Measurements from ENCODE around the gene KCNK3.

DNA sequence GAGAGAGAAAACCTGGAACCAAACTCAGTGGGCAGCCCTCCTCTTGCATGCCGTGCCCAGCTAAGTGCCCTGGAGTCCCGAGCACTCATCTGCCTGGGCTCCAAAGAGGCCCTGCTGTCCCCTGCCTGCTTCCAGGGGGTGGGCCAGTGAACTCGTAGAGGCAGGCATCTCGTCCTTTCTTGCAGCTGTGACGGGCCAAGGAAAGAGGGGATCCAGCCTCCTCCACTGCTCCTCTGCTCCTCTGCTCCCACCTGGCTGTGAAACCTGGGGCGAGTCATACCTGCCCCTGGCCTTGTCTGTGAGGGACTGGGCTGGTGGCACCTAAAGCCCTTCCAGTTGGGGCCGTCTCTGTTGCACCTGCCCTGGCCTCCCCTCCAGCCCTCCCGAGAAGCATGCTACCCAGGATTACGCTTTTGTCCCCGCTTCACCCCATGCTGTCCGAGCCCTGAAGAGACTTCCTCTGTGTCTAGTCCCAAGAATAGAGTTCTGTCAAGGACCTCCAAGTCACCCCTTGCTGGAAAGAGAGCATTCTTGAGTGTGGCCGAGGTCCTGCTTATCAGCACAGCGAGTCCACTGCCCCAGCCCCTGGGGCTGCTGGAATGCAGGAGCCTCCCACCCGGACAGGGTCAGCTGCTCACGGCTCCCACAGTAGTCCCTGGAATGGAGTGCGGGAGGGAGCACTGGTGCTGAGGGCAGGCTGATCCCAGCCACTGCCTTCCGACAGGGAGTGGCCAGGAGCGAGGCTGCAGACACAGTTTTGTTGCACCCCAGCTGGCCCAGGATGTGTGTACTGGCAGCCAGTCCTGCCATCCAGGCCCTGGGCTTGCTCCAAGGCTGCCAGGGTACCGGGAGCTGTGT lies 14.3 kb downstream of the KCNK3 start:
- no peak for TF ChIP-seq EZH2 (IDR thresholded peaks at IDR 0.05; ENCODE audit: insufficient read depth, poor library complexity, severe bottlenecking)
- no peak for TF ChIP-seq EZH2phosphoT487 (IDR thresholded peaks at IDR 0.05; ENCODE audit: insufficient read depth, low read depth)
